Spleen (tissue), 7 donors: ENCODE data around the gene SLC24A3.

Experiments
- POLR2A ChIP-seq, 3 donors: fragments of 450-650 bp; IDR thresholded peaks; one replicate each; pipeline ENCODE4 v1.5.1; 2017; ENCODE audit warnings: antibody characterized with exemption in 3 of 3, mild to moderate bottlenecking in 1 of 3
- TF ChIP-seq, protein P1 (sequence below), 11 experiments: fragments of 200-600 bp in 7 of 11; fragments of 450-650 bp in 4 of 11; sonication (generic) in 4 of 11; IDR thresholded peaks in 8 of 11; conservative IDR thresholded peaks in 3 of 11; 1 replicate in 7 of 11; 2 replicates in 4 of 11; pipeline versions ENCODE4 v1.4.0 to v1.8.0; 2016 to 2021; ENCODE audit warnings: antibody characterized with exemption in 11 of 11, inconsistent platforms in 4 of 11, mild to moderate bottlenecking in 1 of 11
- donor health status: DM: no; HTN: no; CAD: no; lungs with moderate emphysema.
- donor health status: DM: no; HTN: no; CAD: no.
- donor health status: DM: no; HTN: no; CAD: no.

DNA sequence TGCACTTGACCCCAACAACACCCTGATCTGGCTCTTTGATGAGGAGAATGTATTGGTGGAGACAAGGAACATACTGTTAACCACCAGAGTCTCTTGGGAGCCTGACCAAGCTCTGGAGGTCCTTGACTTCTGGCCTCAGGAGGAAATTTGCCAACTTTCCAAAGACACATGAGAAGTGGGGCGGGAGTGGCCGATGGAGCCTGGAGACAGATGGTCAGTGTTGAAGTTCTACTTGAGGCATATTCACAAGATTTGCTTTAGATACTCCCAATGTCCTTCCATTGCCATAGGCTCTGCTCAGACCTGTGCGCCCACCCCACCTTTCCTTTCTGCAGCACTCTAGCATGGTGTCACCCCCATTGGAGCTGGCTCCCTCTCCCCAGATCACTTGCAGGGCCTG lies 241.0 kb downstream of the SLC24A3 start:
- TF ChIP-seq POLR2A (IDR thresholded peaks at IDR 0.05), result no peak
- TF ChIP-seq, protein P1, sequence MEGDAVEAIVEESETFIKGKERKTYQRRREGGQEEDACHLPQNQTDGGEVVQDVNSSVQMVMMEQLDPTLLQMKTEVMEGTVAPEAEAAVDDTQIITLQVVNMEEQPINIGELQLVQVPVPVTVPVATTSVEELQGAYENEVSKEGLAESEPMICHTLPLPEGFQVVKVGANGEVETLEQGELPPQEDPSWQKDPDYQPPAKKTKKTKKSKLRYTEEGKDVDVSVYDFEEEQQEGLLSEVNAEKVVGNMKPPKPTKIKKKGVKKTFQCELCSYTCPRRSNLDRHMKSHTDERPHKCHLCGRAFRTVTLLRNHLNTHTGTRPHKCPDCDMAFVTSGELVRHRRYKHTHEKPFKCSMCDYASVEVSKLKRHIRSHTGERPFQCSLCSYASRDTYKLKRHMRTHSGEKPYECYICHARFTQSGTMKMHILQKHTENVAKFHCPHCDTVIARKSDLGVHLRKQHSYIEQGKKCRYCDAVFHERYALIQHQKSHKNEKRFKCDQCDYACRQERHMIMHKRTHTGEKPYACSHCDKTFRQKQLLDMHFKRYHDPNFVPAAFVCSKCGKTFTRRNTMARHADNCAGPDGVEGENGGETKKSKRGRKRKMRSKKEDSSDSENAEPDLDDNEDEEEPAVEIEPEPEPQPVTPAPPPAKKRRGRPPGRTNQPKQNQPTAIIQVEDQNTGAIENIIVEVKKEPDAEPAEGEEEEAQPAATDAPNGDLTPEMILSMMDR (IDR thresholded peaks at IDR 0.05 in 8 of 11, conservative IDR thresholded peaks at IDR 0.05 in 3 of 11), result no peak
